HG03108 (cell line): Measurements from ENCODE around the gene SEMA3B.

Experiments
- ATAC-seq: cut with Tn5 transposase; IDR thresholded peaks from one replicate; pipeline ENCODE4 v1.9.1; 2021; ENCODE audit warnings: moderate library complexity; ENCODE audit not compliant: unreplicated experiment

SEMA3B gene

DNA sequence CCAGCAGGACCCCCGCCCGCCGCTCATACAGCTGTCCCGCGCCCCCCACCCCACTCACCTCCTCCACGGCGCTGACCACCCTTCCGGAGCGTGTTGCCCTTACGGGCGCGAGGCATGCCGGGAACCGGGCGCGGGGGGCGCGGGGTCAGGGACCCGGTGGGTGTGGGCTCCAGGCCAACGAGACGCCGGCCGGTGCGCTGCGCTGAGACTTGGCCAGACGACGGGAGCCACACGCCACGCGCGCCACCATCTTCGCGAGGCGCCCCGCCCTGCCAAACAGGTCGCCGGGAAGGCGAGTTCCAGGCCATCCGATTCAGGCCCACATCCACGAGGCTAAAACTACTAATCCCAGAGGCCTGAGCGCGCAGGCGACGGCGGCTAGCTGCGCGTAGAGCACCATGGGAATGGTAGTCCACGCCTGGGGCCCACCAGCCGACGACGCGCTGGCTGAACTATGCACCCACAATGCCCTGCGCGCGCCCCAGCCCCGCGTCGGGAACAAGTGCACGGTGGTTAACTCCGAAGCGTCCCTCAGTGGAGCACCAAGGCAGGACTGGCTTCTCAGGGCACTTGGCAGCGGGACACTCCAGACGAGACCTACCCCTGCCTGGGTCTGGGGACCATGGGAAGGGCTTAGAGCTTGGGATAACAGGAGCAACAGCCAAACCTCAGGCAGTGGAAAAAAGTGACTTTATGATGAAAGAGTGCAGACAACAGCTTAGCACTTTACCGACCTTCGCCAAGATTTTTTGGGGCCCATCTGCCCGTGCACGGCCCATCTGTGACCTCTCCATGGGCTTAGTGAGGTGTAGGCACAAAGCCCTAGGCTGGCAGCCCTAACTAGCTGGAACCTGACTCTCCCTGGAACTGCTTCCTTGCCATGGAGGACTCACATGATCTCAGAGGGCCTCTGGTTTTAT is 23.5 kb downstream of the SEMA3B start, which contains the start of gene IFRD2:
IFRD2 (minus strand) TSS at position 271 of the 920 bp plus-strand sequence; CDS start at position 116, 155 bp downstream.
- ATAC-seq: peak; percentile 97

GRCh38 chr3:50293079-50293801 is 24.3 kb downstream of the SEMA3B start:
- ATAC-seq: no peak

DNA sequence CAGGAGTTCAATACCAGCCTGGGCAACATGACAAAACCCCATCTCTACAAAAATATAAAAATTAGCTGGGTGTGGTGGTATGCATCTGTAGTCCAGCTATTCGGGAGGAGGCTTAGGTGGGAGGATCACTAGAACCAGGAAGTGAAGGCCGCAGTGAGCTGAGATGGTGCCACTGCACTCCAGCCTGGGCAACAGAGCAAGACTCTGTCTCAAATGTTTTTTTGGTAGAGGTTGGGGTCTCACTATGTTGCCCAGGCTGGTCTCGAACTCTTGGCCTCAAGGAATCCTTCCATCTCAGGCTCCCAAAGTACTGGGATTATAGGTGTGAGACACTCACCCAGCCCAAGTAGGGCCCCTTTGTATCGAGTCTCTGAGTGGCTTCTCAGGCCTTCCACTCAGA is 25.1 kb downstream of the SEMA3B start:
- ATAC-seq: no peak

DNA sequence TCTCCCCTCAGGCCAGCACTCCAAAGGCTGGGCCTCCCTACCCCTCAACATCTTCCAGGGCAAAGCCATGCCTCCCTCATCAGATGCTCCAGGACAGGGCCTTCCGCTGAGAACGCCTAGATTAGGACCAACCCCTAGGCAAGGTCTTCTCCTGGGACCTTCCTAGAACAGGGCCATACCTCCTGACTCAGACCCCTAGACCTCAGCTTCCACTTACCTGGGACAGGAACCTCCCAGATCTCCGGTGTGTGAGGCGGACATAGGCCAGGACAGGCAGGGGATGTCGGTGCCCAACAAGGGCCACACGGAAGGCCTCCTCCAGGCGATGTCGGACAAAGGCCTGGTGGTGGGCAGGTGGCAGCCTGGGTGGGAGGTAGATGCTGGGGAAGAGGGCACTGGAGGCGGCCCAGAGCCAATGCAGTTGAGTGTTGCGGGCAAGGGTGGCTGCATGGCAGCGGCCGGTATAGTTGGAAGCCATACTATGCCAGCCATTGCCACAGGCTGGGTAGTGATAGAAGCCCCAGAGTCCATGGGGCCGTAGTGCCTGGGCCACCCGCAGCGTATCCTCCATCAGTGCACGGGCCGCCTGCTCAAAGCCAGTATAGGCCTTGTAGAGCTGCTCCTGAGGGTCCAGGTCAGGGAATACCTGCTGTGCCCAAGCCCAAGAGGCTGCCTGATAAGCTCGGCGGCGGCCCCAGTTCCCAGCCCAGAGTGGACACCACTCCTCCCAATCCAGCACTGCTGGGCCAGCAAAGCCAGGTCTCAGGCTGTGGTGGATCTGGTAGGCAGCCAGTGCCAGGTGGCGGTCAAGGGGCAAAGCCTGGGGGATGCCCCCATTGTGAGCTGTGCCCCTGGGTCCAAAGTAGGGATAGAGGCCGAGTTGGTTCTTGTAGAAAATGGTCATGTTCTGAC is 25.8 kb downstream of the SEMA3B start:
- ATAC-seq: no peak

DNA sequence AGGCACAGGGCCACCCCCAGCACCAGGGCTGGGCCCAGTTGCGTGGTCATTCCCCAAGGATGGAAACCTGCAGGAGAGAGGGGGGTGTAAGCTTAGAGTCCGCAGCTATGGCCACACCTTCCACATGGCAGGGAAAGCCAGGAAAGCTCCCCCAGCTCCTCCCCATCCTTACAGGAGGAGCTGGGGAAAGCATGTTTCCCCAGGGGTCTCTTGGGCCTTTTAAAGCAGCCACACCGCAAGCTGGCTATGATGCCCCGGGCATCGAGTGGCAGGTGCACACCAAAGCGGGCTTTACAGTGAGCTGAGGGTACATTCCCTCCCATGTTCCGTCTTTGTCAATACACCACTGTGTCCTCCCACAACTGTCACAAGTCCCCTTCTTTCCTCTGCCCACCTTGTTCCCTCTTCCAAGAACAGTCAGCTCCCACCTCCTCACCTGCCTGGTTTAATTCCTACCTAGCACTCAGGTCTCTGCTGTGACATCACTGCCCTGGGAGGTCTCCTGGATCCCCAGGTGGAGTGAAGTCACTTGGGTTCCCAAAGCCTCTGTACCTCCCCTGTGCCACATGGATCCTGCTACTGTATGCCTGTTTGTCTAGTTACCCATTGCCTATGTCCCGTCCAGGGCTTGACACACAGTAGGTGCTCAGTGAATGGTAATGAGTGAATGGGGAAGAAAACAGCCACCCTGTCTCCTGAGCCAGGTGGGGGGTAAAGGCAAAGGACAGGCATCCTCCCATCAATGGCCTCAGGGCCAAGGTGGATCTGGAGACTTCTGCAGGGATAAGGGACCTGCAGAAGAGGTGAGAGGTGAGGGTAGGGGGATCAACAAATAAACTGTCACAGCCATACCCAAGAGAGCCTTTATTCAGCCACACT is 26.8 kb downstream of the SEMA3B start:
- no peak for ATAC-seq

DNA sequence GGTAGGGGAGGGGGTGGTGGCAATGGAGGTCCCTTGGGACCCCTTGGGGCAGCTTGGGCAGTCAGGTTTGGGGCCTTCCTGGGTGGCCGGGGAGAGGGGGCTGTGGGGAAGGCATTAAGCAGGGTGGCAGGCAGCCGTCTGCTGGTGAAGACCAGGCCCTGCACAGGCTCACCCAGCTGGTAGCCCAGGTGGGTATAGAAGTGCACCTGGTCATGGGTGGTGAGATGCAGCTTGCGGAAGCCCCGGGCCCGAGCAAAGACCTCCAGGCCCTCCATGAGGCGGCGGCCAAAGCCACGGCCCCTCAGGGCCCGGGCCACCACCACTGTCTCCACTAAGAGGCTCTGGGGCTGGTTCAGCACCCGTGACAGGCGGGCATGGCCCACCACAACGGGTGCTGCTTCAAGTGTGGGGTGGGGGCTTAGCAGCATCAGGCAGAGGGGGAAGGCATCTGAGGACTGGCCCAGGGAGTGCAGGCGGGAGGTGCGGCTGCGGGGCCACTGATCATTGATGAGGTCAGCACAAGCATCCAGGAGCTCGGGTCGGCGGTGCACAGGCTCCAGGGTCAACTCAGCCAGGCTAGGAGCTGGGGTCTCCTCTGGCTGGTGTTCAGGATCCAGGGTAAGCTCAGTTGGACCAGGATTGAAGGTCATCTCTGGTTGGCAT is 27.9 kb downstream of the SEMA3B start:
- no peak for ATAC-seq

- ATAC-seq: no peak
These were observed 28.4 kb downstream of the SEMA3B start for GRCh38 chr3:50297384-50297775.

DNA sequence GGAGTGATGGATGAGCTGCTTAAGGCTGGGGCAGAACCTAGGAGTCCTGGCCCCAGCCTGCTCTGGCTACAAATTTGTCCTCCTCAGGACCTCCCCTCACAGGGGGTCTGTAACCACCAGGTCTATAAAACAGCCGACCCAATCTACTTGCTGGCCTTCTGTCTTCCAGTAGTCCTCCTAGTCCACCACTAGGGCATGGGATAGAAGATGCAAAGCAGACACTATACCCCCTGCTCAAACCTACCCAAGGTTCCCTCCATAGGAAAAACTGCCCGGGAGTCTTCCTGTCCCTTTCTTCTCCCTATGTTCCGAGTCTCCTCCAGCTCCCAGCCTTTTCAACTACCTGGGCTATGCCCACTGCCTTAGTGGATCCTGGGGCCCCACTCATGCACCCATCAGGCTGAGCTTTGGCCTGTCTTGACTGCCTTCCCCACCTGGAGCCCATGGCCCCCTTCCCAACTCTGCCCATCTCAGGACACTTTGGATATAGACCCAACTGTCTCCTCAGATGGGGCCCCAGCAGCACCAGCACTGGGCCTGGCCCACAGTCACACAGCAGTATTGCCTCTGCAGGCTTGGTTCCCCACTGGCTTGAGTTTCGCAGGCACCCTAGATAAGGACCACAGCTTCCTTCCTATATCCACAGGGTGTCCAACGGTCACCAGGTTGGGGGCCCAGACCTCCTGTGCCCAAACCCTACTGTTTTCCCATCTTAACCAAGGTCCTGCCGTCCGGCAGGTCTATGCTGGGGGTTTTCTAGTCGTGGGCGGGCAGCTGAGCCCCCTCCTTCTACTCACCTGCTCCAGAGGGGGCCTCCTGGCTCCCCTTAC is 29.2 kb downstream of the SEMA3B start:
- ATAC-seq: no peak

- ATAC-seq: peak; percentile 77
These were observed 30.1 kb downstream of the SEMA3B start, which contains the start of the genes HYAL3 and NAA80 for GRCh38 chr3:50298836-50299637. HYAL3 (minus strand) TSS chr3:50299405; CDS start chr3:50295602, 3,803 bp downstream. NAA80 (minus strand) TSS chr3:50299405; CDS start chr3:50297463, 1,942 bp downstream.

DNA sequence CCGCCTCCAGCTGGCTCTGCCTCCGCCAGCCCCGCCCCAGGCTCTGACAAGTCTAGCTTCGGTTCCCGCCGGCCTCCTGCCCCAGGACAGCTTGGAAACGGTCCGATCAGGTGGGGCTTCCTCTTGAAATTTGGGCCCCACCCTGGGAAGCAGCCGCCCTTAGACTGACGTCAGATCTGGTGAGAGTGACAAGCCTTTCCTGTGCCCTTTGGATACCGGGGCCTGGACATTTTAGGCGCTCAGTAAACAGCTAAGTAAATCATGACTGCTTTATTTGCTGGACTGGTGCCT is 30.6 kb downstream of the SEMA3B start:
- no peak for ATAC-seq

DNA sequence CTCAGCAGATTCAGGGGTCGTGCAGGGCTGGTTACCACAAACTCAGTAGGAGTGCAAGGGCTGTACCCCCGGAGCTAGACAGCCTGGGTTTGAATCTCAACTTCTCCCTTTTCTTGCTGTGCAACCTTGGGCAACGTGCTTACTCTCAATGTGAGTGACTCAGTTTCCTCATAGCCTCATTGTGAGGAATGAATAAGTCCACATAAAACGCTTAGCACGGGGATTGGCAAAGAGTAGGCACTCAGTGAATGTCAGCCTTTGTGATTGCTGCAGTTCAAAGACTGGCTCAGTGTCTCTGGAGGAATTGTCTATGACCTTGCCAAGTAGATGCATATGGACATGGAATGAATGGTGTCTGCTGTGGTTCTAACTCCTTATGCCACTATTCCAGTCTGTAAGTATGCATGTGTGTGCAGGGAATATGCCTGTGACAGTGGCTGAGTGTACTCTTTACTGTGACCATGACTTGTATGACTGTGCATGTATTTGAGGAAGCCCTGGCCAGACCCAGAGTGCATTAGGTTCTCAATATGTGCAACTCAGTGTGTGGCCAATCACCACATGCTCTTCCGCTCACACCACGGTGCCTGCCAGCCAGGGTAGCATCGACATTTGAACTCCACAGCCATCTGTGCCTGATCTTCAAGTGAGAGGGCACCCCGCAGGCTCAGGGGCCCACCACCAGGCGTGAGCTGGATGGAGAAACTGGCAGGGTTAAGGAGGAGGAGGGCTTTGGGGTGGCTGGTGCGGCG is 31.2 kb downstream of the SEMA3B start:
- ATAC-seq: no peak

DNA sequence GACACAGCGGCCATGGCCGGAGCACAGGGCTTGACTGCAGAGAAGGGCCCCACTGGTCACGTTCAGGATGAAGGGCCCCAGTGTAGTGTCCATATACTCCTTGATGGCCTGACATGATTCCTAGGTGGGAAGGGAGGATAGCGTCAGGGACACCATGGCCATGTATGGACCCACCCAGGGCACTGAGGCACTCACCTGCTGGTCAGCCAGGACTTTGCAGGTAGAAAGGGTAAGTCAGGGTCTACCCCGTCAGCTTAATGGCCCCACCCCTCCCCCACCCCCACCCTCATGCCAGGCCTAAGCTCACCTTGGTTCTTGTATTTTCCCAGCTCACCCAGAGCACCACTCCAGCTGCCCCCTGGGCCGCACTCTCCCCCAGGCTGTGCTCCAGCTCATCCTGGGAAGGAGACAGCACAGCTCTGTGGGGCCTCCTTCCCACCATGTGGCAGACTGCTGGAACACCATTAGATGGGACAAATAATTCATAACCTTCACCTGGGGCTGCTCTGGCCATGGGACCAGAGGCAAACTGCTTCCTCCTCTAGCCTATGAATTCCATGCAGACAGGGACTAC is 31.8 kb downstream of the SEMA3B start:
- no peak for ATAC-seq

DNA sequence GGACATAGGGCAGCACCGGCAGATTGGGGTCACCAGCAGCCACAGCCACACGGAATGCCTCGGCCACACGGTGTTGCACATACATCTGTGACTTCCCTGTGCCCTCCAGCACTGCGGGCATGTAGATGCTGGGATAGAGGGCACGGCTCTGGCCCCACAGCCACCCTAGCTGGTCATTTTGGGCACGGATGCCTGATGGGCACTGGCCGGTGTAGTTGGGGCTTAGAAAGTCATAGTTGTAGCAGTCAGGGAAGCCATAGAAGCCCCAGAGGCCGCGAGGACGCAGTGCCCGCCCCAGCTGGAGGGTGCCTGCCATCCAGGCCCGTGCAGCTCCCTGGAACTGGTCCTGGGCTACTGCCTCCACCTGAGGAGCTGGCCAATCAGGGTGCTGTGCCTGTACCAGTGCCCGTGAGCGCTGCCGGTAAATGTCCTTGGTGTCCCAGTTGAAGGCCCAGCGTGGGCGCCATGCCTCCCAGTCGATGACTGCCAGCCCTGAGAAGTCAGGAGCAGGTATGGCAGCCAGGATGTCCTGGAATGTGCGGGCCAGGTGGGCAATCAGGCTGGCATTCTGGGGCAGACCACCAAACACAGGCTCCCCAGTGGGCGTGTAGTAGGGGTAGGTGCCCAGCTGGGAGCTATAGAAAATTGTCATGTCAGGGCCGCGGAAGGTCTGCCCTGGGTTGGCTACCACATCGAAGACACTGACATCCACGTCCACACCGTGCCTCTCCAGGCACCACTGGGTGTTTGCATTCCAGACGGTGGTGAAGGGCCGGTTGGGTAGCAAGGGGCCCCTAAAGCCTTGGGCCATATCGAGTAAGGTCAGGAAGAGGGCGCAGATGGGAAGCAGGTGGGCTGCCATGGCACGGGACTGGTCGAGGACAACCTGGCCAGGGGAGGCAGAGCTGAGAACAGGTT is 33.4 kb downstream of the SEMA3B start:
- no peak for ATAC-seq

DNA sequence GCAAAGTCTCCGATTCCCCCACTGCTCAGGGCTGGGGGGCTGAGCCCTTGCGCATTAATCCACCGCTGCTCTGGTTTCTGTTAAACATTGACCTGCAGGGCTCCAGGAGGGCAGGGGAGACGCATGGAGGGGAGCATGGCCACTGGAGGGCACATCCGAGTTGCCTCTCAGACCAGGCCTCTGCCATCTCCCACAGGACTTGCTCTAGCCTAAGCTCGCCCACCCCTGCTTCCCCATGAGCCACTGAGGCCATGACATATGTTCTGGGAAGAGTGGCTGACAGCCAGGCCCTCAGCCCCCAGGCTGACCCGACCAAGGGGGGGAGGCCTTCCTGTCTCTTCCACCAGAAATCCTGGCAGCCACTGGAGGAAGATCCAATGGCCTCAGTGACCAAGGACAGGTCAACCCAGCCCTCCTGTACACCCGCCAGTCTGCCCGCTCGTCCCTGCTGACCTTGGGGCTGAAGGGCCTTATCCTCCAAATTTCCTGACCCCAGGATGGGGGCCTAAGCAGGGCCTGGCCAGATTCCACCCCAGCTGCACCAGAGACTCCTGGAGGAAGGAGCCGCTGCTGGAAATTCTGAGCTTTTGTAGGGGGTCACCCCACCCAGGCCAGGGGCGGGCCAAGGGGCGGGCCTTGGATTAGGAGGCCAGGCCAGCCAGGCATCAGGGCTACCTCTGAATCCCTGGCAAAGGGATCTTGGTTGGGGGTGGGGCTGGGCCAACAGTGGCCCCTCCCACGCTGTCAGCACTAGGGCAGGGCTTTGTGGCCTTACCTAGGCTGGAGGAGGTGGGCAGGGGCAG is 34.3 kb downstream of the SEMA3B start, which contains the start of gene HYAL1:
HYAL1 (minus strand) TSS at position 562 of the 803 bp plus-strand sequence. CDS start 618 bp downstream, outside the sequence.
- no peak for ATAC-seq

DNA sequence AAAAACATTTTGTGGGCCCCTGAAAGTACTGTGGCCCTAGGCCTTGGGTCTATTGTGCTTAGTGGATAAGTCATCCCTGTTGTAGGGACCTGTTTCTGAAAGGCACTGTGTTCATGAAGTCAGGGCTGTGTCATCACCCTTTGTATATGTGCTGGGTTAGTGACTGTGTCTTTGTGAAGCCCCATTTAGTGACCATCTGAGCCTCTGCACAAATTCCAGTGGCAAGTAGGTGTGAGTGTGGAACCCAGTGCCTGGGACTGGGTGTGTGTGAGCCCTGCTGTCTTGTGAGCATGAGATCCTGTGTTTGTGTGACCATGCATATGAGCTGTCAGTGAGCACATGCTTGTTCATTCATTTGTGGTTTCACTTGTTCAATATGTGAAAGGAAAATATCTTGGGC is 35.7 kb downstream of the SEMA3B start:
- no peak for ATAC-seq
